BJ (cell line): ENCODE results near the gene CACNA2D3. TPM values are rescaled to one million over a fixed set of nuclear protein-coding genes. Genes with fewer than 3 reads are reported as not detected.

Source experiments
- CTCF ChIA-PET: fragments of 350-600 bp; formaldehyde crosslinking; extraction: SDS; loops from one replicate; lab custom pipeline; 2021; ENCODE audit warnings: antibody characterized with exemption, inconsistent platforms; lab: Yijun Ruan, JAX
- POLR2A ChIA-PET: fragments of 300-600 bp; sonication (Branson Sonifier 250); formaldehyde crosslinking; extraction: SDS; loops from one replicate; lab custom pipeline; 2021; ENCODE audit warnings: antibody characterized with exemption; lab: Charles Lee
- DNase-seq: peaks from one replicate; pipeline ENCODE4 v3.0.0-alpha.2; 2011; ENCODE audit warnings: low read depth
- H3K27me3 ChIP-seq: 2 replicates; pipeline ENCODE4 v1.6.0; 2011; ENCODE audit warnings: low read length; ENCODE audit not compliant: control insufficient read depth, insufficient read depth
- H3K36me3 ChIP-seq: 2 replicates; pipeline ENCODE4 v1.5.1; 2011; ENCODE audit warnings: low read length; ENCODE audit not compliant: control insufficient read depth, insufficient read depth
- H3K4me3 ChIP-seq: 2 replicates; pipeline ENCODE4 v1.5.1; 2011; ENCODE audit warnings: low read depth, mild to moderate bottlenecking, control low read depth, low read length
- CTCF ChIP-seq: IDR thresholded peaks from 2 replicates; pipeline ENCODE4 v1.5.1; 2011; ENCODE audit warnings: low read depth, mild to moderate bottlenecking, control low read depth, inconsistent platforms, low read length, moderate library complexity; ENCODE audit not compliant: insufficient read depth
- polyA plus RNA-seq: library from polyadenylated mRNA; depleted of rRNA; stranded (reverse); fragments of >200 nt; gene quantifications from 2 replicates; pipeline ENCODE4 v1.2.3, GENCODE V29; 2011

CACNA2D3 gene
- polyA plus RNA-seq, 1 experiment = 0.56 TPM

GRCh38 chr3:54188176-54188791 lies 65.9 kb downstream of the CACNA2D3 start:
- no peaks in the 10 kb centered on the region for H3K36me3 ChIP-seq
- H3K27me3 ChIP-seq = no peaks in the 10 kb centered on the region
- TF ChIP-seq CTCF = no peak
- POLR2A ChIA-PET = no interaction called here
- no peak for DNase-seq
- H3K4me3 ChIP-seq = no peak overlapping the region
- CTCF ChIA-PET = no interaction called here

GRCh38 chr3:54191220-54191619 lies 68.9 kb downstream of the CACNA2D3 start:
- ChIA-PET POLR2A (no interaction called here), CTCF (interaction anchor here (0.6 kb wide), 1 partner anchor 15 kb away, joined by 3 read pairs; no protein-coding TSS in a partner anchor)
- H3K27me3 ChIP-seq = no peaks in the 10 kb centered on the region
- TF ChIP-seq CTCF = no peak
- no peak overlapping the region for H3K4me3 ChIP-seq
- no peaks in the 10 kb centered on the region for H3K36me3 ChIP-seq
- DNase-seq = no peak

GRCh38 chr3:54192026-54192425 lies 69.7 kb downstream of the CACNA2D3 start:
- Histone ChIP-seq H3K4me3 (no peak overlapping the region), H3K27me3 (no peaks in the 10 kb centered on the region), H3K36me3 (no peaks in the 10 kb centered on the region)
- ChIA-PET POLR2A (no interaction called here), CTCF (interaction anchor here (0.6 kb wide), 1 partner anchor 15 kb away, joined by 3 read pairs; no protein-coding TSS in a partner anchor)
- no peak for TF ChIP-seq CTCF
- no peak for DNase-seq

GRCh38 chr3:54193093-54193492 lies 70.7 kb downstream of the CACNA2D3 start:
- ChIA-PET POLR2A (no interaction called here), CTCF (no interaction called here)
- no peak for TF ChIP-seq CTCF
- Histone ChIP-seq H3K4me3 (no peak overlapping the region), H3K27me3 (no peaks in the 10 kb centered on the region), H3K36me3 (no peaks in the 10 kb centered on the region)
- DNase-seq = no peak

GRCh38 chr3:54196360-54196991 lies 74.1 kb downstream of the CACNA2D3 start:
- no peaks in the 10 kb centered on the region for H3K36me3 ChIP-seq
- TF ChIP-seq CTCF = no peak
- H3K27me3 ChIP-seq = no peaks in the 10 kb centered on the region
- CTCF ChIA-PET = no interaction called here
- no peak for DNase-seq
- no peak overlapping the region for H3K4me3 ChIP-seq
- POLR2A ChIA-PET = no interaction called here
